PC-9 (cell line): ENCODE measurements around the gene CFAP97D1.

Experiments
- EZH2 ChIP-seq: fragments of 200-600 bp; sonication (generic); IDR thresholded peaks from 2 replicates; pipeline ENCODE4 v1.8.0; 2017; ENCODE audit warnings: antibody characterized with exemption, low read depth
- TF ChIP-seq, protein P1 (sequence below): fragments of 200-600 bp; sonication (generic); conservative IDR thresholded peaks from 2 replicates; pipeline ENCODE4 v1.6.1; 2017; ENCODE audit warnings: mixed run types, antibody characterized with exemption, mild to moderate bottlenecking, moderate library complexity

GRCh38 chr17:43814714-43815113 is 34.5 kb downstream of the CFAP97D1 start:
- TF ChIP-seq, protein P1, sequence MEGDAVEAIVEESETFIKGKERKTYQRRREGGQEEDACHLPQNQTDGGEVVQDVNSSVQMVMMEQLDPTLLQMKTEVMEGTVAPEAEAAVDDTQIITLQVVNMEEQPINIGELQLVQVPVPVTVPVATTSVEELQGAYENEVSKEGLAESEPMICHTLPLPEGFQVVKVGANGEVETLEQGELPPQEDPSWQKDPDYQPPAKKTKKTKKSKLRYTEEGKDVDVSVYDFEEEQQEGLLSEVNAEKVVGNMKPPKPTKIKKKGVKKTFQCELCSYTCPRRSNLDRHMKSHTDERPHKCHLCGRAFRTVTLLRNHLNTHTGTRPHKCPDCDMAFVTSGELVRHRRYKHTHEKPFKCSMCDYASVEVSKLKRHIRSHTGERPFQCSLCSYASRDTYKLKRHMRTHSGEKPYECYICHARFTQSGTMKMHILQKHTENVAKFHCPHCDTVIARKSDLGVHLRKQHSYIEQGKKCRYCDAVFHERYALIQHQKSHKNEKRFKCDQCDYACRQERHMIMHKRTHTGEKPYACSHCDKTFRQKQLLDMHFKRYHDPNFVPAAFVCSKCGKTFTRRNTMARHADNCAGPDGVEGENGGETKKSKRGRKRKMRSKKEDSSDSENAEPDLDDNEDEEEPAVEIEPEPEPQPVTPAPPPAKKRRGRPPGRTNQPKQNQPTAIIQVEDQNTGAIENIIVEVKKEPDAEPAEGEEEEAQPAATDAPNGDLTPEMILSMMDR, result no peak
- no peak for TF ChIP-seq EZH2
